Activated CD8-positive, alpha-beta T cell treated with anti-CD3 and anti-CD28 coated beads, Interleukin-2, amount 10 ng/mL, durations not matched to agents 7 days and 5 days (primary cell): ENCODE results near the gene IFNA13. TPM values are rescaled to one million over a fixed set of nuclear protein-coding genes. Genes with fewer than 3 reads are reported as not detected.

ENCODE experiments used
- ATAC-seq: fragments of 150-1000 bp; cut with Tn5 transposase; one replicate; pipeline ENCODE4 v1.10.0; 2021; ENCODE audit warnings: moderate library complexity
- CTCF ChIA-PET: fragments of 350-600 bp; sonication (Branson Sonifier 250); formaldehyde crosslinking; loops from one replicate; lab custom pipeline; 2021; ENCODE audit warnings: antibody characterized with exemption; lab: Charles Lee
- POLR2A ChIA-PET: fragments of 350-600 bp; sonication (Branson Sonifier 250); formaldehyde crosslinking; loops from one replicate; lab custom pipeline; 2021; ENCODE audit warnings: antibody characterized with exemption; lab: Charles Lee
- DNase-seq: peaks from one replicate; pipeline ENCODE4 v3.0.0-alpha.2; 2020
- H3K27ac Mint-ChIP-seq: one replicate; pipeline ENCODE4 v1.8.0; 2021; ENCODE audit warnings: mild to moderate bottlenecking, mixed read lengths
- H3K27me3 Mint-ChIP-seq: one replicate; pipeline ENCODE4 v1.8.0; 2021; ENCODE audit warnings: low read depth, mixed read lengths
- H3K36me3 Mint-ChIP-seq: one replicate; pipeline ENCODE4 v1.8.0; 2021; ENCODE audit warnings: low read depth, mixed read lengths
- H3K4me1 Mint-ChIP-seq: one replicate; pipeline ENCODE4 v1.8.0; 2021; ENCODE audit warnings: low read depth, mixed read lengths
- H3K4me3 Mint-ChIP-seq: one replicate; pipeline ENCODE4 v1.8.0; 2021; ENCODE audit warnings: mild to moderate bottlenecking, mixed read lengths
- H3K9me3 Mint-ChIP-seq: one replicate; pipeline ENCODE4 v1.8.0; 2022; ENCODE audit warnings: mixed read lengths; ENCODE audit not compliant: insufficient read depth
- total RNA-seq, 2 experiments: library from RNA; stranded (reverse); gene quantifications; one replicate each; pipeline ENCODE4 v1.2.3, GENCODE V29; 2021

The IFNA13 gene
- total RNA-seq, 2 experiments from 2014 or later = not detected

DNA sequence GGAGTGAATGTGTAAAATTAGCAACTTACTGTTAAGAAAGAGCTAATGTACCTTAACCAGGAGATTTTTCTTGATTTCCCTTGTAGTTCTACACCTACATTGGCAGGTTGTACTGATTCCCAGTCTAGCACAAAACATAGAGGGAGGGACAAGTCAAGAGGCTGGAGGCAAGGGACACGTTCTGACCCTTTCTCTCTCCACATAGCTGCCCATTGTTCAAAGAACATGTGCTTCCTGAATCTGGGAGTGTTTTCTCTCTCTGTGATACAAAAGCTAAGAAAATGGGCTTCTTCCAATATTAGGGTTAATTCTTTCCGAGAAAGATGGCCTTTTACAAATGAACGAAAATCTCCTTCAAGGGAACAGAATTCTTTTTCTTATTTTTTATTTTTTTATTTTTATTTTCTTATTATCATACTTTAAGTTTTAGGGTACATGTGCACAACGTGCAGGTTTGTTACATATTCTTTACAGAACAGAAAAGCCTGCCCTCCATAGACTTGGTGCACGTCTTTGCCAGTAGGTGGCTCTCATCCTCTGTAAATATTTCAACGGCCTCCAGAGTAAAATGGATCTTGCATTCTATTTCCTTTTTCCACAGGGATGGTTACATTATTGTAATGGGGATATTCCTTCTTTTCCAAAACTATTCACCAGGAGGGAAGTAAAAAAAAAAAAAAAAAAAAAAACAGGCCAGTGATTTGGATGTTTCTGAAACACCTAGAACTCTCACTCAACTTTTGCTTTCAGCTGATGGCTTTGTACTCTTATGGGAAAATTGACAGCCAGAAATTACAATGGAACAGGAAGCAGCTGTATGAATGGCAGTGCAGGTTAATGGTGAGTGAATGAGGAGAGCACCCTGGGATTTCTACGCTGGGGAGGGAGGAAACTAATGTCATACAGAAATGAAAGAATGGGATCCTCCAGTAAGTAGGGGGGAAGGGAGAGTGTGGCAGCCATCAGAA, 49.6 kb downstream of the IFNA13 start:
- H3K27ac Mint-ChIP-seq = no peak overlapping the region
- ATAC-seq (peak; percentile 74), DNase-seq (peak; percentile 57)
- CTCF ChIA-PET = interaction anchor here (0.8 to 3.9 kb wide), 19 partner anchors 8 to 470 kb away, joined by 3 to 22 read pairs (median 4); no protein-coding TSS in a partner anchor
- H3K27me3 Mint-ChIP-seq = no peaks in the 10 kb centered on the region
- H3K4me3 Mint-ChIP-seq = no peak overlapping the region
- peaks cover 16% of the 10 kb centered on the region for H3K36me3 Mint-ChIP-seq
- POLR2A ChIA-PET = no interaction called here
- no peaks in the 10 kb centered on the region for H3K9me3 Mint-ChIP-seq
- peaks cover 1% of the 10 kb centered on the region for H3K4me1 Mint-ChIP-seq

Other genes with a start within 250 kb of the IFNA13 start
- gene IFNW1, start 226.2 kb downstream of the IFNA13 start, total RNA-seq = not detected
- not detected for gene IFNA21, start 201.4 kb downstream of the IFNA13 start, total RNA-seq
- gene IFNA4, start 180.5 kb downstream of the IFNA13 start, total RNA-seq = not detected
- not detected for gene IFNA7, start 165.9 kb downstream of the IFNA13 start, total RNA-seq
- not detected for gene IFNA10, start 160.9 kb downstream of the IFNA13 start, total RNA-seq
- gene IFNA16, start 150.7 kb downstream of the IFNA13 start, total RNA-seq = not detected
- gene IFNA17, start 139.8 kb downstream of the IFNA13 start, total RNA-seq = not detected
- gene IFNA14, start 128.1 kb downstream of the IFNA13 start, total RNA-seq = not detected
- gene IFNA5, start 62.7 kb downstream of the IFNA13 start, total RNA-seq = not detected
- gene KLHL9, start 32.7 kb downstream of the IFNA13 start, total RNA-seq = 10 to 100 TPM; 17.9 to 18.8 TPM
- not detected for gene IFNA6, start 17.2 kb downstream of the IFNA13 start, total RNA-seq
- gene IFNA2, start 17.3 kb upstream of the IFNA13 start, total RNA-seq = not detected
- gene IFNA8, start 41.1 kb upstream of the IFNA13 start, total RNA-seq = not detected
- not detected for gene IFNA1, start 72.4 kb upstream of the IFNA13 start, total RNA-seq
- gene IFNE, start 114.3 kb upstream of the IFNA13 start, total RNA-seq = not detected